ENCODE data around the gene CLDN18.

CLDN18 gene

GRCh38 chr3:138009476-138010272 lies at the start of gene CLDN18:
CLDN18 (plus strand) TSS chr3:138010165; CDS start chr3:138010226, 61 bp downstream.
- FAIRE-seq (no peak), DNase-seq (ENCODE audit: low spot score) (no peak)

DNA sequence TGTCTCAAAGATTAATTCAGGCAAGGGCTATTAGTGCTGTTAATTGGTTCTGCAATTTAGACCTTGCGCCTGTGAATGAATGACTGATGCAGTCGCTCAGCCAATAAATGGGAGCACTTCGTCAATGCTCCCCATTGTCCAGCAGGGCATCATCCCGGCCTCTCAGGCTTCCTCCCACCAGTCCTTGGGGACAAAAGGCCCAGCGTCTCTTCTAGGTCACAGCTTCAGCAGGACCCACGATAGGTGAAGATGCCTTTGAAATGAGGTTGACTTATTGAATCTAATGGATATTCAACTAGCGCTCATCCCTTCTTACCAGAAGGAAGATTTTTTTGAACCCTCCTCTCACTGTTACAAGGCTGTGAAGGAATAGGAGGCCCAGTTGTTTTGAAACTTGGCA lies 47.7 kb upstream of the CLDN18 start:
- FAIRE-seq = no peak

GRCh38 chr3:137963463-137963862 lies 46.5 kb upstream of the CLDN18 start:
- no peak for DNase-seq (ENCODE audit: low spot score)
- FAIRE-seq = no peak

More for the DNA sequence above, 47.7 kb upstream of the CLDN18 start:
- DNase-seq (ENCODE audit: low spot score) = no peak

DNA sequence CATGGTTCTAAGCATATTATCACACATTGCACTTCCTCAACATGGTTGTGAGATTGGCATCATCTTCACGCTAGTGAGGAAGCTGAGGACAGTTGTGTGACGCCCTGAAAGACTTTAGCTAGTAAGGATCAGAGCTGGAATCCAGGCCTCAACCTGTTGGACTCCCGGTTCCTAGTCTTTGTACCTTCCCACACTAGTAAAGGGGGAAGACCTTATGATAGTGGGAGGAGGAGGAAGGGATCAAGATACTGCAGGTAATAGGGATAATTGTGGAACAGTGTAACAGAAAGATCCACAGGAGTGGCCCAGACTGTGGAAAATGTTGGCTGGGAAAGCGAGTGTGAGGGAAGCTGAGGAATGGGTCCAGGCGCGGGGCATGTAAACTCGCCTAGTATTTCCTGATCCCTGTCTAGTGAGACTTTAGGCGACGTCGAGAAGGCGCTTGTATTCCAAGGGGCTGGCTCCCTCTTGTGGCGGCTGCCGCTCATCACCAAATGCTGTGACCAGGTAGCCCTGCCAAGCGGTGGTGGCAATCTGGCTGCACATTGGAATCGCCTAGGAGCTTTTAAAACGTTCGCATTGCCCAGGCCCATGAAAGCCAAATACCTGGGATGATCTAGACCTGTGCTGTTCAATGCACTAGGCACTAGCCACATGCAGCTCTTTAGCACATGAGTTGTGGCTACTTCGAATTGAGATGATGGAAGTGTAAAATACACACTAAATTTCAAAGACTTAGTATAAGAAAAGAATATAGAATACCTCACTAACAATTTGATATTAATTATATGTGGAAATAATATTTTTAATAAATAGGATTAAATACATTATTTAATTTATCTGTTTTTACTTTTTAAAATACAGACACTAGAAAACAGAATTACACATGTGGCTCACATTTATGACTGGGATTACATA lies 38.8 kb upstream of the CLDN18 start:
- FAIRE-seq (no peak), DNase-seq (ENCODE audit: low spot score) (peak; percentile 79)

GRCh38 chr3:137972396-137972795 lies 37.6 kb upstream of the CLDN18 start:
- no peak for FAIRE-seq
- no peak for DNase-seq (ENCODE audit: low spot score)

GRCh38 chr3:137978328-137978727 lies 31.6 kb upstream of the CLDN18 start:
- no peak for DNase-seq (ENCODE audit: low spot score)
- no peak for FAIRE-seq

DNA sequence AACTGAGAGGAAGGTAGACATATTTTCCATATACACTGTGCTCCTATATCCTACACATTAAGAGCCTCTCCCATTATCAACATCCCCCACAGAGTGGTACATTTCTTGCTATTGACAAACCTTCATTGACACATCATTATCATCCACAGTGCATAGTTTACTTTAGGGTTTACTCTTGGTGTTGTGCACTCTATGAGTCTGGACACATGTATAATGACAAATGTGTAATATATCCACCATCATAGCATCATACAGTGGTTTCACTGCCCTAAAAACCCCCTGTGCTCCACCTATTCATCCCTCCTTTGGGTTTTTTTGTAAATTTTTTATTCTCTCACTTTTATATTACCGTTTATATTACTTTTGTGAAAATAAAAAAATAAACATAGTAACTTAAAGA lies 22.2 kb upstream of the CLDN18 start:
- DNase-seq (ENCODE audit: low spot score) (no peak), FAIRE-seq (no peak)

- no peak for FAIRE-seq
- no peak for DNase-seq (ENCODE audit: low spot score)
Observed at GRCh38 chr3:137988152-137988551, 21.8 kb upstream of the CLDN18 start.

- FAIRE-seq (no peak), DNase-seq (ENCODE audit: low spot score) (no peak)
Observed at GRCh38 chr3:137988982-137989381, 21.0 kb upstream of the CLDN18 start.

- FAIRE-seq (no peak), DNase-seq (ENCODE audit: low spot score) (no peak)
Observed at GRCh38 chr3:137990427-137990826, 19.5 kb upstream of the CLDN18 start.

GRCh38 chr3:137992592-137992991 lies 17.4 kb upstream of the CLDN18 start:
- FAIRE-seq = no peak

DNA sequence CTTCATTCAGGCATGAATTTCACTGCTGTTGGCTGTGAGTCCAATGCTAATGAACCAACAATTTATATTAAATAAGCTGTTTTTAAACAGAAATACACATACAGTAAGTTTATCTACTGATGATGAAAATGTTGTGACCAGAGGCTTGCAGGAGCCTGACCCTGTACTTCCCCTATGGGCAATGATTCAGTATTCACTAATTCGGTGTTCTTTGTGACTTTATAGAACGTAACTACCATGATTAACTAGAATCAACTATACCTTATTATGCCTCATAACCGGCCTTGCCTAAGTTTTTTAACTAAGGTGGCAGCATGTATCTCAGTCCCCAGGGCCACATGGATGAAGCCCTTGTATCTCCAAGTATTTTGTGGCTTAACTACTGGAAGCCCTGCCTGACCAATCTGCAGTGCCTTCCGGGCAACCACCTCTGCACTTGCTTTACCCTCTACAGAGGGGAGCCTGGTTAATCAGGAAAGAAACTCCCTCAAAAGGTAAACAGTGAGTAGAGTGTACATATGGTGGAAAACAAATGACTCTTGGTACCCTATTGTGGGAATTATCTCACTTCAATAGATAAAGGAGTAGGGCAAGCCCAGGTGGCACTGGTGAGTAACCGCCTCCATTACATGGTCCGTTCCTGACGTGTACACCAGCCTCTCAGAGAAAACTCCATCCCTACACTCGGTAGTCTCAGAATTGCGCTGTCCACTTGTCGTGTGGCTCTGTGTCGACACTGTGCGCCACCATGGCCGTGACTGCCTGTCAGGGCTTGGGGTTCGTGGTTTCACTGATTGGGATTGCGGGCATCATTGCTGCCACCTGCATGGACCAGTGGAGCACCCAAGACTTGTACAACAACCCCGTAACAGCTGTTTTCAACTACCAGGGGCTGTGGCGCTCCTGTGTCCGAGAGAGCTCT lies 11.6 kb upstream of the CLDN18 start:
- no peak for FAIRE-seq

More at GRCh38 chr3:137992592-137992991, 17.4 kb upstream of the CLDN18 start:
- DNase-seq (ENCODE audit: low spot score) = no peak

GRCh38 chr3:138003069-138003468 lies 6.9 kb upstream of the CLDN18 start:
- DNase-seq (ENCODE audit: low spot score) (no peak), FAIRE-seq (no peak)

More for the DNA sequence above, 11.6 kb upstream of the CLDN18 start:
- no peak for DNase-seq (ENCODE audit: low spot score)

DNA sequence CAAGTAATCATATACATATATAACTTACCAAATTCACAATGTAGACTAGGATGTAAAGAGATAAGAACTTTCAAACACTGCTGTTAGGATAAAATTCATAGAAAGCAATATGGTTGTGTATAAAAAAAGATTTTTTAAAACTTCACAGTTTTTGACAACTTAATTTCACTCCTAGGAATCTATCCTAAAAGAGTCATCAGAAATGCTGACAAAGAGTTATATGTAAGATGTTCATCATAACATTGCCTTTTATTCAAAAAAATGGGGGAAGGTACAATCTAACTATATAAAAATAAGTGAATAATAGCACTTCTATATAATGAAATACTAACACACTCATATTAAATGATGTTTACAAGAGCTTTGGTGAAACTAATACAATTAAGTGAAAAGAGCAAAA lies 4.3 kb upstream of the CLDN18 start:
- DNase-seq (ENCODE audit: low spot score) = no peak
- no peak for FAIRE-seq

DNA sequence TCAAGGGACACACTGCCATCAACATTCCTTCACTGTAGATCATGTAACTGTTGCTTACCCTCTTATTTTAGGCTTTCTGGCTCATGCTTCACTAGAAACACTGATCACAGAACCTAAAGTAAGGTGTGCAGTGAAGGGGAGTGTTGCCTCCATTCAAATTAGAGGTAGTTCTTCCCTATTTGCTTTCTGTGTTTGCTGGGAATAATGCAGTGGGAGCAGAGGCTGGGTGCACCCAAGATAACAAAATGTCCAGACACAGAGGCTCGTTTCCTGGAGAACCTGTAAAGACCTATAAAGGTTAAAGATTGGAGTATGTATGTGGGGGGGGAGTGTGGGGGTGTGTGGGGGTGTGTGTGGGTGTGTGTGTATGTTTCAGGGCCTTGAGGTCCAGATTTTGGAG lies 2.1 kb upstream of the CLDN18 start:
- FAIRE-seq (no peak), DNase-seq (ENCODE audit: low spot score) (no peak)

DNA sequence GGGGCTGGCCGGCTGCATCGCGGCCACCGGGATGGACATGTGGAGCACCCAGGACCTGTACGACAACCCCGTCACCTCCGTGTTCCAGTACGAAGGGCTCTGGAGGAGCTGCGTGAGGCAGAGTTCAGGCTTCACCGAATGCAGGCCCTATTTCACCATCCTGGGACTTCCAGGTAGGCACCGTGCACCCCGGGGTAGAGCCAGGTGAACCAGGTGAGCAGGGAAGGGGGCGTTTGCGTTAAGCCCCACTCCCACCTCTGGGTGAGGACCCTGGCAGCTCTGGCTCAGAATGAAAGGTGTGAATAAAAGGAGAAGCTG lies 267 bp downstream of the CLDN18 start:
- no peak for FAIRE-seq
- DNase-seq (ENCODE audit: low spot score) = no peak

DNA sequence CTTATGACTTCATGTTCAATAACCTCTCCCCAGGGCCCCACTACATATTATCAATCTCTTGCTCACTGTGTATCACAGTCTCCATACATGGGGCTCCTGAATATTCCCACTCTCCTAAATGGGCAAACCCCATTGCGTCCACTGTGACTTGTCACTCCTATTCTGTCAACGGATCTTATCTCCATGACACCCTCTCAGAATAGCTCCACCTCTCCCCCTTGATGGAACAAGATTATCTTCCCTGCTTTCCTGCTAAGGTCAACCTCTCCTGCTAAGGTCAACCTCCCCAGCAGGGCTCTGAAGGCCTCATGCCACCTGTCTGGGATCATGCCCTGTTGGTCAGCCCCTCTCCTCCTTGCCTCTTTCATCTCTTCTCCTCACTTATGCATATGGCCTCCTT lies 1.8 kb downstream of the CLDN18 start:
- DNase-seq (ENCODE audit: low spot score) = no peak
- no peak for FAIRE-seq

DNA sequence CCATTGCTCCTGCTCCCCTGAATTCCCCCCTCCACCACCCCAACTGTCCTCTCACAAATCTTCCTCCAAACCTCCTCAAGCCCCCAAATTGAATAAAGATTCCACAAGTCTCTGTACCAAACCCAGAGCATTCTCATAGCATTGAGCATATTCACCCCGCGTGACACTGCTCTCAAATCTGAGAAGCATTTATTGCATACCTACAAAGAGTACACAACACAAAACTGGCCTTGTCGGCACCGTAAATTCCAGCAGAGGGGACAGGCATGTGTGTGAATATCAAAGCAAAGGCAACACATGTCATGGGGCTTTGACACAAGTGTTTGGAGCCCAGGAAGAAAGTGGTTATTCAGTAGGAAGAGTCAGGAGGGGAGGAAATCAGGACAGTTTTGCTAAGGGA lies 2.6 kb downstream of the CLDN18 start:
- no peak for DNase-seq (ENCODE audit: low spot score)
- FAIRE-seq = no peak

DNA sequence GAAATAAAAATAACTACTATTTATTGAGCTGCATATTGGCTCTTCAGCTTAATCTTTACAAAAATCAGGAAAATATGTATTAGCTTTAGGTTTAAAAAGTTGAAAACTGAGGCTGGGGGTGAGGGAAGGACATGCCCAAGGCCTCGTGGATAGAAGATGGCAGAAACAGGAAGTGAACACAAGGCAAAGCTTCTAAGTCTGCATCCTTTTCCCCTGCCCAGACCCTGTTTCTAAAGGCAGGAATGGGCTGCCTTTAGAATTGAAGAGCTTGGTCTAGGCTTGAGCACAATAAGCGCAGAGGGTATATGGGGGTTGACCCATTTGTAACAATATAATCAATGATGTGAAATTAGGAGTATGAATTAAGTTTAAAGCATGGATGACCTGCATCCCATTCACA lies 6.1 kb downstream of the CLDN18 start:
- no peak for FAIRE-seq

GRCh38 chr3:138019281-138020069 lies 9.5 kb downstream of the CLDN18 start:
- DNase-seq (ENCODE audit: low spot score) (no peak), FAIRE-seq (no peak)

More for the DNA sequence above, 6.1 kb downstream of the CLDN18 start:
- no peak for DNase-seq (ENCODE audit: low spot score)

GRCh38 chr3:138023754-138024153 lies 13.8 kb downstream of the CLDN18 start:
- FAIRE-seq (no peak), DNase-seq (ENCODE audit: low spot score) (no peak)

All from urothelium cell line (cell line).